ENCODE results near the gene HADH. TPM values are rescaled to one million over a fixed set of nuclear protein-coding genes. Genes with fewer than 3 reads are reported as not detected.

Gene HADH
- total and polyA plus RNA-seq, 4 donors, result 27.5 to 140 (median 94.3) TPM

DNA sequence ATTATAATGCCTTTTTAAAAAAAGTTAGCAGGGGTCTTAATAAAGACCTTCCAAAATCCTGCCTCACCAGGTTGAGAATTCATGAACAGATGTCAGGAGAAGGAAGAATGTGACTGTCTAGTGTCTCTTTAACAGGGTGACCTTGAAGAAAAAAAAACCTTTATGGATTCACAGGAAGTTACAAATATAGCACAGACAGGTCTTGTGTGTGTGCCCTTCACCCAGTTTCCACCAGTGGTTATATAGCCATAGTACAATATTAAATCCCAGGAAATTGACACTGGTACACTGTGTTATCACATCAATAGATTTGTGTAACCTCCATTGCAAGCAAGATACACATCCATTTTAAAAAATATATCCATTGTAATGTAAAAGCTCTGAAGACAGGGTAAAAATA lies 43.7 kb downstream of the HADH start:
- Histone ChIP-seq H3K4me1 (ENCODE audit: control insufficient read depth in 4 of 4, insufficient read depth in 4 of 4, low read length in 3 of 4) (no peaks in the 10 kb centered on the region), H3K9ac (ENCODE audit: low read depth in 1 of 2, low read length in 2 of 2) (no peak overlapping the region), H3K27me3 (ENCODE audit: control insufficient read depth in 4 of 4, insufficient read depth in 4 of 4, low read length in 3 of 4) (no peaks in the 10 kb centered on the region), H3K9me3 (ENCODE audit: control insufficient read depth in 4 of 4, low read length in 3 of 4) (no peaks in the 10 kb centered on the region), H3K27ac (ENCODE audit: low read depth in 1 of 2, low read length in 2 of 2) (no peak overlapping the region), H3K4me3 (ENCODE audit: low read depth in 1 of 3, low read length in 3 of 3) (no peak overlapping the region), H3K36me3 (ENCODE audit: control insufficient read depth in 4 of 4, insufficient read depth in 3 of 4, low read depth in 1 of 4, low read length in 3 of 4) (peaks cover 6 to 55% (median 48%) of the 10 kb centered on the region in 4 donors)
- DNase-seq (ENCODE audit: low spot score), result no peak
- TF ChIP-seq RXRA (IDR thresholded peaks at IDR 0.05) (no peak), FOXA1 (IDR thresholded peaks at IDR 0.05) (no peak), YY1 (IDR thresholded peaks at IDR 0.05) (no peak), RAD21 (IDR thresholded peaks at IDR 0.05) (no peak), TAF1 (conservative IDR thresholded peaks at IDR 0.05) (no peak), HNF4A (conservative IDR thresholded peaks at IDR 0.05) (no peak)
- TF ChIP-seq, protein P1, sequence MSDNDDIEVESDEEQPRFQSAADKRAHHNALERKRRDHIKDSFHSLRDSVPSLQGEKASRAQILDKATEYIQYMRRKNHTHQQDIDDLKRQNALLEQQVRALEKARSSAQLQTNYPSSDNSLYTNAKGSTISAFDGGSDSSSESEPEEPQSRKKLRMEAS (IDR thresholded peaks at IDR 0.05), result no peak

DNA sequence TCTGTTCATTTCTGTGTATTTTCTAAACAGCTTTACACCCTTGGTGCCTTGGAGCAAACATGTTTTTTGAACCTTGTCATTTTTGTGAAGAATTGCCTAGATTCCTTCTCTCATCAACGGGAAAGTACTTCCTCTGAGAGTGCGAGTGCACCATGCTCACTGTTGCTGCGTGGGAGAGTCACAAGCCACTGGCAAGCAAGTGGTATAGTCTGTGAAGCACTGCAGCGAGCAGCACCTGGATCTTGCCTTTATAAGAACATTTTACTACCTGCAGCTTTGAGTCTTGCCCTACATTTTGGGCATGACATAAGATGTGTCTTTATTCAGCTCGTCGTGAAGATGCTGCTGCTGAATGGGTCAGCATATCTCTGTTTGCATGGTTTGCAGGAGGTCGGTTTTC lies 44.9 kb downstream of the HADH start:
- no peaks in the 10 kb centered on the region for H3K27me3 ChIP-seq (ENCODE audit: control insufficient read depth in 4 of 4, insufficient read depth in 4 of 4, low read length in 3 of 4)
- peaks cover 6 to 46% (median 39%) of the 10 kb centered on the region in 4 donors for H3K36me3 ChIP-seq (ENCODE audit: control insufficient read depth in 4 of 4, insufficient read depth in 3 of 4, low read depth in 1 of 4, low read length in 3 of 4)
- no peak for TF ChIP-seq JUND (IDR thresholded peaks at IDR 0.05)
- TF ChIP-seq RXRA (IDR thresholded peaks at IDR 0.05), result no peak
- TF ChIP-seq ATF3 (IDR thresholded peaks at IDR 0.05), result no peak
- TF ChIP-seq YY1 (IDR thresholded peaks at IDR 0.05), result no peak
- TF ChIP-seq CTCF (IDR thresholded peaks at IDR 0.05; ENCODE audit: low read depth, low read length, missing input control), result no peak
- no peak for TF ChIP-seq HNF4A (conservative IDR thresholded peaks at IDR 0.05)
- TF ChIP-seq, protein P2, sequence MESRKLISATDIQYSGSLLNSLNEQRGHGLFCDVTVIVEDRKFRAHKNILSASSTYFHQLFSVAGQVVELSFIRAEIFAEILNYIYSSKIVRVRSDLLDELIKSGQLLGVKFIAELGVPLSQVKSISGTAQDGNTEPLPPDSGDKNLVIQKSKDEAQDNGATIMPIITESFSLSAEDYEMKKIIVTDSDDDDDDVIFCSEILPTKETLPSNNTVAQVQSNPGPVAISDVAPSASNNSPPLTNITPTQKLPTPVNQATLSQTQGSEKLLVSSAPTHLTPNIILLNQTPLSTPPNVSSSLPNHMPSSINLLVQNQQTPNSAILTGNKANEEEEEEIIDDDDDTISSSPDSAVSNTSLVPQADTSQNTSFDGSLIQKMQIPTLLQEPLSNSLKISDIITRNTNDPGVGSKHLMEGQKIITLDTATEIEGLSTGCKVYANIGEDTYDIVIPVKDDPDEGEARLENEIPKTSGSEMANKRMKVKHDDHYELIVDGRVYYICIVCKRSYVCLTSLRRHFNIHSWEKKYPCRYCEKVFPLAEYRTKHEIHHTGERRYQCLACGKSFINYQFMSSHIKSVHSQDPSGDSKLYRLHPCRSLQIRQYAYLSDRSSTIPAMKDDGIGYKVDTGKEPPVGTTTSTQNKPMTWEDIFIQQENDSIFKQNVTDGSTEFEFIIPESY (IDR thresholded peaks at IDR 0.05), result no peak
- no peak for TF ChIP-seq TAF1 (conservative IDR thresholded peaks at IDR 0.05)
- TF ChIP-seq FOXA1 (IDR thresholded peaks at IDR 0.05), result no peak
- TF ChIP-seq, protein P1 (IDR thresholded peaks at IDR 0.05), result no peak
- no peak for TF ChIP-seq NR2F2 (IDR thresholded peaks at IDR 0.05)
- TF ChIP-seq FOXA2 (IDR thresholded peaks at IDR 0.05), result no peak
- TF ChIP-seq GABPA (IDR thresholded peaks at IDR 0.05 in 1 of 2, conservative IDR thresholded peaks at IDR 0.05 in 1 of 2), result no peak
- TF ChIP-seq SP1 (IDR thresholded peaks at IDR 0.05), result no peak
- TF ChIP-seq EGR1 (IDR thresholded peaks at IDR 0.05; ENCODE audit: low read depth in 2 of 2), result no peak
- no peak for TF ChIP-seq REST (IDR thresholded peaks at IDR 0.05)
- TF ChIP-seq HNF4G (IDR thresholded peaks at IDR 0.05), result no peak
- TF ChIP-seq RAD21 (IDR thresholded peaks at IDR 0.05), result no peak
- H3K9ac ChIP-seq (ENCODE audit: low read depth in 1 of 2, low read length in 2 of 2), result no peak overlapping the region
- H3K9me3 ChIP-seq (ENCODE audit: control insufficient read depth in 4 of 4, low read length in 3 of 4), result no peaks in the 10 kb centered on the region
- H3K4me3 ChIP-seq (ENCODE audit: low read depth in 1 of 3, low read length in 3 of 3), result no peak overlapping the region
- DNase-seq (ENCODE audit: low spot score), result no peak
- H3K27ac ChIP-seq (ENCODE audit: low read depth in 1 of 2, low read length in 2 of 2), result no peak overlapping the region
- 91% methylated on average over 7 of the region's 7 CpGs for WGBS
- H3K4me1 ChIP-seq (ENCODE audit: control insufficient read depth in 4 of 4, insufficient read depth in 4 of 4, low read length in 3 of 4), result no peaks in the 10 kb centered on the region

All from liver (tissue), 9 donors.